Ishikawa (cell line): ENCODE data around the gene ARHGEF11.
A peak's percentile ranks its signal among the peaks of the same experiment; 100 is the strongest.

Experiments used
- CEBPB ChIP-seq: IDR thresholded peaks from 2 replicates; pipeline ENCODE4 v1.6.1; 2012
- CREB1 ChIP-seq: IDR thresholded peaks from 2 replicates; pipeline ENCODE4 v1.6.1; 2012; ENCODE audit warnings: low read depth
- EGR1 ChIP-seq: IDR thresholded peaks from 2 replicates; pipeline ENCODE4 v1.6.1; 2012
- EP300 ChIP-seq: IDR thresholded peaks from 2 replicates; pipeline ENCODE4 v1.6.1; 2012; ENCODE audit warnings: borderline replicate concordance
- FOXM1 ChIP-seq: IDR thresholded peaks from 2 replicates; pipeline ENCODE4 v1.6.1; 2012; ENCODE audit warnings: low read depth, borderline replicate concordance
- NFIC ChIP-seq: IDR thresholded peaks from 2 replicates; pipeline ENCODE4 v1.6.1; 2012
- RAD21 ChIP-seq: IDR thresholded peaks from 2 replicates; pipeline ENCODE4 v1.6.1; 2012; ENCODE audit warnings: low read depth
- TAF1 ChIP-seq: IDR thresholded peaks from 2 replicates; pipeline ENCODE4 v1.6.1; 2012; ENCODE audit warnings: low read depth, mild to moderate bottlenecking
- TCF12 ChIP-seq: IDR thresholded peaks from 2 replicates; pipeline ENCODE4 v1.6.1; 2012; ENCODE audit warnings: low read depth
- TEAD4 ChIP-seq: IDR thresholded peaks from 2 replicates; pipeline ENCODE4 v1.6.1; 2012
- YY1 ChIP-seq: IDR thresholded peaks from 2 replicates; pipeline ENCODE4 v1.6.1; 2012; ENCODE audit warnings: low read depth
- ZBTB7A ChIP-seq: IDR thresholded peaks from 2 replicates; pipeline ENCODE4 v1.6.1; 2012; ENCODE audit warnings: low read depth
- TF ChIP-seq, protein P1 (sequence below): IDR thresholded peaks from 2 replicates; pipeline ENCODE4 v1.6.1; 2012; ENCODE audit warnings: low read depth, mild to moderate bottlenecking
- TF ChIP-seq, protein P2 (sequence below): IDR thresholded peaks from 2 replicates; pipeline ENCODE4 v1.6.1; 2012
- TF ChIP-seq, protein P3 (sequence below): IDR thresholded peaks from 2 replicates; pipeline ENCODE4 v1.6.1; 2012

The ARHGEF11 gene

DNA sequence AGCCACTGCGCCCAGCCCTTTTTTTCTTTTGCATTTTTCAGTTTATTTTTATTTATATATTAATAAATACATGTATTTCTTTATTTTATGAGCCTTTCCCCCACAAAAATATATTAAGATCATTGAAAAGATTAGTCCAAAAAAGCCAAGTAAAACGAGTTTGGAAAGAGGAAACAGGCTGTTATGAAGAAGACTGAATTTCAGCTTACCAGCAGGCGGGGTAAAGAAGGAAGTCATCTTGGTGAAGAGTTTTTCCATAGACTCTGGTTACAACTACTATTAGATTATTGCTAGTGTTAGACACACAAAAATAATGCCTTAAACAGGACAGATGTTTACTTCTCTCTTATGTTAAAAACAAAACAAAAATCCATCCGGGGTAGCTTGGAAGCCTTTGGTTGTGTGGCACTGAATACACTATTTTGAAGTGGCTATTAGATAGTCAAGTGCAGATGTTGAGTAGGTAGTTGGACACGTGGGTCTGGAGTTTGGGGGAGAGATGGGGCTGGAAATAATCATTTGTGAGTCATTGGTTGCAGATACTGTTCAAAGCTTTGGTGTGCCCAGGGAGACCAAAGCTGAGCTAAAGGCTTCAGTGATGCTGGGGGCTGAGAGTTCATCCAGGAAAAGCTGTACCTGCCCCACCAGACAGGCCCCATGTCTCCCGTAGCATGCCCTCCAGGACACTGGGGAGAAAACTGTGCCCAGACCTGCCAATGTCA, 133.8 kb downstream of the ARHGEF11 start:
- no peak for TF ChIP-seq NFIC
- no peak for TF ChIP-seq CREB1
- TF ChIP-seq TEAD4 = no peak
- no peak for TF ChIP-seq TCF12
- no peak for TF ChIP-seq FOXM1
- no peak for TF ChIP-seq RAD21
- no peak for TF ChIP-seq EP300
- no peak for TF ChIP-seq EGR1
- TF ChIP-seq, protein P1, sequence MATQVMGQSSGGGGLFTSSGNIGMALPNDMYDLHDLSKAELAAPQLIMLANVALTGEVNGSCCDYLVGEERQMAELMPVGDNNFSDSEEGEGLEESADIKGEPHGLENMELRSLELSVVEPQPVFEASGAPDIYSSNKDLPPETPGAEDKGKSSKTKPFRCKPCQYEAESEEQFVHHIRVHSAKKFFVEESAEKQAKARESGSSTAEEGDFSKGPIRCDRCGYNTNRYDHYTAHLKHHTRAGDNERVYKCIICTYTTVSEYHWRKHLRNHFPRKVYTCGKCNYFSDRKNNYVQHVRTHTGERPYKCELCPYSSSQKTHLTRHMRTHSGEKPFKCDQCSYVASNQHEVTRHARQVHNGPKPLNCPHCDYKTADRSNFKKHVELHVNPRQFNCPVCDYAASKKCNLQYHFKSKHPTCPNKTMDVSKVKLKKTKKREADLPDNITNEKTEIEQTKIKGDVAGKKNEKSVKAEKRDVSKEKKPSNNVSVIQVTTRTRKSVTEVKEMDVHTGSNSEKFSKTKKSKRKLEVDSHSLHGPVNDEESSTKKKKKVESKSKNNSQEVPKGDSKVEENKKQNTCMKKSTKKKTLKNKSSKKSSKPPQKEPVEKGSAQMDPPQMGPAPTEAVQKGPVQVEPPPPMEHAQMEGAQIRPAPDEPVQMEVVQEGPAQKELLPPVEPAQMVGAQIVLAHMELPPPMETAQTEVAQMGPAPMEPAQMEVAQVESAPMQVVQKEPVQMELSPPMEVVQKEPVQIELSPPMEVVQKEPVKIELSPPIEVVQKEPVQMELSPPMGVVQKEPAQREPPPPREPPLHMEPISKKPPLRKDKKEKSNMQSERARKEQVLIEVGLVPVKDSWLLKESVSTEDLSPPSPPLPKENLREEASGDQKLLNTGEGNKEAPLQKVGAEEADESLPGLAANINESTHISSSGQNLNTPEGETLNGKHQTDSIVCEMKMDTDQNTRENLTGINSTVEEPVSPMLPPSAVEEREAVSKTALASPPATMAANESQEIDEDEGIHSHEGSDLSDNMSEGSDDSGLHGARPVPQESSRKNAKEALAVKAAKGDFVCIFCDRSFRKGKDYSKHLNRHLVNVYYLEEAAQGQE = no peak
- TF ChIP-seq CEBPB = no peak
- TF ChIP-seq TAF1 = no peak
- TF ChIP-seq, protein P2, sequence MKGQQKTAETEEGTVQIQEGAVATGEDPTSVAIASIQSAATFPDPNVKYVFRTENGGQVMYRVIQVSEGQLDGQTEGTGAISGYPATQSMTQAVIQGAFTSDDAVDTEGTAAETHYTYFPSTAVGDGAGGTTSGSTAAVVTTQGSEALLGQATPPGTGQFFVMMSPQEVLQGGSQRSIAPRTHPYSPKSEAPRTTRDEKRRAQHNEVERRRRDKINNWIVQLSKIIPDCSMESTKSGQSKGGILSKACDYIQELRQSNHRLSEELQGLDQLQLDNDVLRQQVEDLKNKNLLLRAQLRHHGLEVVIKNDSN = no peak
- no peak for TF ChIP-seq YY1
- TF ChIP-seq ZBTB7A = no peak
- TF ChIP-seq, protein P3, sequence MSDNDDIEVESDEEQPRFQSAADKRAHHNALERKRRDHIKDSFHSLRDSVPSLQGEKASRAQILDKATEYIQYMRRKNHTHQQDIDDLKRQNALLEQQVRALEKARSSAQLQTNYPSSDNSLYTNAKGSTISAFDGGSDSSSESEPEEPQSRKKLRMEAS = no peak

DNA sequence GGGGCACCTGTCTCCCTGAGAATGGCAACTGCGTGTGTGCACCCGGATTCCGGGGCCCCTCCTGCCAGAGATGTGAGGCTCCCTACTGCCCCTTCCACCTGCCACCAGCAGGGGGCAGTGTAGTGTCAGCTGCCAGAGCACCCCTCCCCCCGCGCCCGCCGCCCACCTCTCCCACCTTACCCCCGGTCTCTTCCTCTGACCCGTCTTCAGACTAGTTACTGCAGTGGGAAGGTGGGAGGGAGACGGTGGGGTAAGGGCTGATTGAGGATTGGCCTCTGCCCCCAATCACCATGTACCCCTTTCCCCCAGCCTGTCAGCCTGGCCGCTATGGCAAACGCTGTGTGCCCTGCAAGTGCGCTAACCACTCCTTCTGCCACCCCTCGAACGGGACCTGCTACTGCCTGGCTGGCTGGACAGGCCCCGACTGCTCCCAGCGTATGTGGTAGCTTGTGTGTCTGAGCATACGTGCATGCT, 135.2 kb downstream of the ARHGEF11 start:
- no peak for TF ChIP-seq EP300
- TF ChIP-seq RAD21 = peak; percentile 56
- TF ChIP-seq TEAD4 = no peak
- peak; percentile 88 for TF ChIP-seq ZBTB7A

DNA sequence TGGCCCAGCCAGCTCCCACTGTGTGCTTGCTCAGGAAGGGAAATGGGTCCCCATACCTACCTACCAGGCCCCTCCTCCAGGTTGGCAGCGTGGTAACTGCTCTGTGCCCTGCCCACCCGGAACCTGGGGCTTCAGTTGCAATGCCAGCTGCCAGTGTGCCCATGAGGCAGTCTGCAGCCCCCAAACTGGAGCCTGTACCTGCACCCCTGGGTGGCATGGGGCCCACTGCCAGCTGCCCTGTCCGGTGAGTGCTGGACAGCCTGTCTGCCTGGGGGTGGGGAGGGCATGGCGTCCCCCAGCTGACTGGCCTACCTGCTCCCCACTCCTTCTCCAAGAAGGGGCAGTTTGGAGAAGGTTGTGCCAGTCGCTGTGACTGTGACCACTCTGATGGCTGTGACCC, 135.9 kb downstream of the ARHGEF11 start:
- TF ChIP-seq CEBPB (no peak), TAF1 (no peak), FOXM1 (no peak), TEAD4 (no peak), NFIC (no peak), CREB1 (no peak)
- TF ChIP-seq, protein P1 = no peak

DNA sequence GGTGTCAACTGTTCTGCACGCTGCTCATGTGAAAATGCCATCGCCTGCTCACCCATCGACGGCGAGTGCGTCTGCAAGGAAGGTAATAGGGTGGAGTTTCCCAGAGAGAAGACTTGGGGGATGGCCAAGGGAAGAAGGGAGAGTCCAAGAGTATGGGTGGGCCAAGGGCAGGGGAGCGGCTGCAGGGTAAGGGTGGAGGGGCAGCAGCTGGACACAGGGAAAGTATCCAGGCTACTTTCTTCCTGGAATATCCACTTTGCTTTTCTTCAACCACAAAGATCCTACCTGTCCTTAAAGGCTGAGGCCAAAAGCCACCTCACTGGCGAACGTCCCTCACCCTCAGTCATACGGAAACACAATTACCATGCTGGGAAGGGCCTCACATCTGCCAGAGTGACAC, 136.6 kb downstream of the ARHGEF11 start:
- TF ChIP-seq NFIC = no peak
- no peak for TF ChIP-seq CEBPB
- no peak for TF ChIP-seq FOXM1

DNA sequence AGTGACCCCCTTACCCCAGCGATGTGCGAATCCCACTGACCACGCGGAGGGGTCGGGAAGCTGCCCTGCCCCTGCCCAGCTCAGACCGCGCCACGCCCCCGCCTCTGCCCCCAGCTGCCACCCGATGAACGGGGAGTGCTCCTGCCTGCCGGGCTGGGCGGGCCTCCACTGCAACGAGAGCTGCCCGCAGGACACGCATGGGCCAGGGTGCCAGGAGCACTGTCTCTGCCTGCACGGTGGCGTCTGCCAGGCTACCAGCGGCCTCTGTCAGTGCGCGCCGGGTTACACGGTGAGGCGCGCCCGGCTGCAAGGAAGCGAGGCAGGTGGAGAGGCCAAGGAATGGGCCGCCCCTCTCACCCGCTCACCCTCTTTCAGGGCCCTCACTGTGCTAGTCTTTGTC, 137.0 kb downstream of the ARHGEF11 start:
- TF ChIP-seq TCF12 = no peak
- no peak for TF ChIP-seq RAD21
- no peak for TF ChIP-seq CEBPB
- no peak for TF ChIP-seq EP300
- no peak for TF ChIP-seq FOXM1
- TF ChIP-seq, protein P3 = no peak
- TF ChIP-seq, protein P2 = no peak
- no peak for TF ChIP-seq CREB1
- TF ChIP-seq TAF1 = no peak
- TF ChIP-seq, protein P1 = no peak
- no peak for TF ChIP-seq ZBTB7A
- TF ChIP-seq YY1 = no peak
- TF ChIP-seq NFIC = no peak
- TF ChIP-seq EGR1 = no peak
- no peak for TF ChIP-seq TEAD4
